ENCODE data around the gene SERPINE2.

Gene SERPINE2

DNA sequence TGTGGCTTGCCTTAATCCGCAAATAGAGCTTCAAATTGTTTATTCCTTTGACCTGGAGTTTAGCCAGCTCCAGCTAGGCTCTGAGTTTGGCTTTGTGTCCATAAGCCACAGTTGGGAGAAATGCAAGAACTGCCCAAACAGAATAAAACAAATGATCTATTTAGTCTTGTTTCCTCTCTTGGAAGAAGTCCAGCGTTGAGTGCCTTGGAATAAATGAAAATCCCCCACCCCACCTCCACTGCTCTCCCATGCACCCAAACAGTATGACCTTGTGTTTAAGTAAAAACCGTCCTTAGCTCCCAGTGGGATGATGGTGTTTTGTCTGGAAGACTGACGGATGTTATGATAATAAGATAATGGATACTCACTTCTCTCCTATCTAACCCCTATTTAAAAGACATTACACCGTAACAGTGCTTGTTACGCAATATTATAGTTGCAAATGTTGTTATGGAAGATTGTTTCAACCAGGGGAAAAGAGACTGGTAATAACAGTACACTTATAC is 3.2 kb upstream of the SERPINE2 start:
- DNase-seq, result no peak

DNA sequence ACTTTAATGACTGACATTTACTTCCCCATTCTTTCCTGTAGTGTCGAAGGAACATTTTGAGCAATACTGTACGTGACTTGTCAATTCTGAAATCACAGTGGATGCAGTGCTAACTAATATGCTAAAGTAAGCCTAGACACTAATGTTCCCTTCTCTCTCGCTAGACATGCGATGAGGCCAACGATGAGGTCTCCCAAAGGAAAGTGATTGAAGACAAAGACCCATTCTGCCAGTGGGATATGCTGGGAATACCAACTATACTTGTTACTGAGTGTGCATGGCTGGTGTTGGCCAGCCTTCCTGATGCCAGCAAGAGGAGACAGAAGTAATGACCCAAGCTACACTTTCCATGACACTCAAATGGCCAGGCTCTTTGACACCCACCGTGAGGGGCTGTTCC is 2.5 kb upstream of the SERPINE2 start:
- DNase-seq, result no peak

DNA sequence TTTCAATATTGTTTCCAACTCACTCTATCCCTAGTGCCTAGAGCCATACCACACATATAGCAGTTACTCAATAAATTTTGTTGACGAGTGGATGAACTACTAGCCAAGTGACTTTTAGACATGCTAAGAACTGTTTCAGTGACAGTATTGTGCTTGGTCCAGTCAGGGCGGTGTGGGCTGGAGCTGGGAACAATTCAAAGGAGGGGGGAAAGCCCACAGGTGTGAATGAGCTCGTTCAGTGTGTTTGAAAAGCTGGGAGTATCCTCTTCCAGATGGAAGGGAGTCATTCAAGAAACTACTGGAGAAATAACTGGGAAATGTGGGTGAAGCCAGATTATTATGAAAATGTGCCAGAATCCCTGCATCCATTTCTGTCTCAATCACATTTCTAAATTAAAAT is 1.7 kb upstream of the SERPINE2 start:
- DNase-seq, result no peak

DNA sequence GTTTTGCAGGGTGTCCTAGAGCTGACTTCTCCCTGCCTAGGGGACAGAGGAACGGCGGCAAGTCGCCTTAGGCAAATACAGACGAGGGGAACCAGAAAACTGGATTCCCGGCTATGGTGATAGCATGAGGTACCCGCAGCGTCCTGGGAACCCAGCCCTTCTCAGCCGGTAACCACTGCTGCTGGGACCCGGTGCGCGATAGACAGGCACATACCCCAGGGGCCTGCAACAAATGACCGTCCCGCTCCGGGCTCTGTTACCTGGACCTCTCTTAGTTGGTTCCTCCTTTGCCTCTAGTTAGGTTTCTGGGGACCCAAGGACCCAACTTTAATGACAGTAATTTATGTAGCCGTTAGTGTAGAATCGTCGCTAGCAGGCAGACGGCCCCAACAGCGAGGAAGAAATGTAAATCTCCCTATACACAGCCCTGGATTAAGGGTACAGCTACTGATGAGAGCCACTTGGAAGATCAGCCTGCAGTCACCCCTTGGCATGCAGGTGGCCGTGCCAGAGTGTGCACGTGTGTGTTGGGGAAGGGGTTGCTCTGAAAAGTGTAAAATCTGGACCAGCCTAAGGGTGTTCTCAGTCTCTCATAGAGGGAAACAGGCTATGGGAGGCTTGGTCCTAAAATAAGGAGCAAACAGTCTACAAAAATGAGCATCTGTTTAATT is 819 bp upstream of the SERPINE2 start:
- DNase-seq, result no peak

DNA sequence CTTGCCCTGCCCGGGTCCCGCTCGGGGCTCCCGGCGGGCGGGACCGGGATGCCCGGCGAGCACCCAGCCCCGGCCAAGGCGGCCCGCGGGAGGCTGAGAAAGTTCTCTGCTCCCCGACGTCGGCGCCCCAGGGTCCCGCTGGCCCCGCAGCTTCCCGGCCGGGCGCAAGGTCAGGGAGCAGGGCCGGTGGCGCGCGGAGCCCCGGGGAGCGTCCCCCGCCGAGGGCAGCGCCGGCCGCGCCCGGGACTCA is 331 bp downstream of the SERPINE2 start:
- no peak for DNase-seq

DNA sequence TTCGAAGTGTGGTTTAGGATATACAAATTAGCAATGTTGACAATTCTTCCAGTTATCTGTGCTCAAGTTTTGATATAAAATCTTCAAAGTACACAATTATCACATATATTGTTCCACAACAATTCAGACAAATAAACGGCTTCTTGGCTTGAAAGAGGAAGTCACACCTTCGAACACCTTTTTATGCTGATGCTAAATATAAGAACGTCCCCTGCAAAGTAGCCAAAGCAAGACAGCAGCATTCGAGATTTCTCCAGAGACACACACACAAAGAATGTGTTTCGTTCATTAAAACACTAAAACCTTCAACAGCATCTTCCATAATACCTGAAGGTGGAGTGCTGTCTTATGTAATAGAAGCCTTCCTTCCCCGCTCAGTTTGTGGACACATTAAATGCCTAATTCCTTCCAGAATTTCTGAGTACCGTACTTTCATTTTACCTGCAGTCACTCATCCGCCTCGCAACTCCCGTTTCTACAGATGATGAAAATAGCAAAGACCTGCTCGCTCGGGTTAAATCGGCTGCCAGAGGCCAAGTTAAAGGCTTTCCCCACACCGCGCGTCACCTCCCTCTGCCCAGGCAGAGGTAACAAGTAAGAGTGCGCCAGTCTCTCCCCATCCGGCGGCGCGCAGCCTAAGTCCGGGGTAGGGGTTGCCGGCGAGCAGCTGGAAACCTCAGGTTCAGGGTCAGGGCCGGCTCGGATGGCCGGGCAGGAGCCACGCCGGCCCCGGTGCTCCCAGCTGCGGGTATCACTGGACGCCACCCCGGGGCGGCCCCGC is 847 bp downstream of the SERPINE2 start:
- no peak for DNase-seq

DNA sequence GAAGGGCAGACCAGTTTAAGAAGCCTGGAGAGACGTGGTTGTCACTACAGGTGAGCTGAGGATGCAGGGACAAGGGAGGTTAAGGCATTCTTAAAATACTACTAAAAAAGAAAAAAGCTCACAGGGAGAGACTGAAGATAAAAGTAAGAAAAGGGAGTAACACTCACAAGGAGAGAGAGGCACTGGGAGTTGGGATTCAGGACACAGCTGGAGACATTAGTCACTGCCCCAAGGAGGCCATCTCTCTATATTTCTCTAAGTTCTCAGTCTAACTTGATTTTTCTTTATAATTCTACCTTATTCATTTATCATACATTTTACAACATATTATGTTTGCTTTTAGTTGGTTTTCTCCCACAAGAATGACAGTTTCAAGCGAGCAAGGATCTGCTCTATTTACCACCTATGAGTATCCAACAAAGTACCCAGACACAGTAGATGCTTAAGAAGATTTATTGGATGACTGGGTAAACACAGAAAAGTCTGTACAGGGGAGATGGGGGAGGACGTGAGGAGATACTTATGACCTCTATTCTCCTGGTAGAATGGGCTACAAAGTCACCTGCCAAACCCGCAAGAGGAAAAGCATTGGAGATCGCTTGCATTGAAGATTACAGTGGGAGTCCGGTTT is 2.2 kb downstream of the SERPINE2 start:
- DNase-seq, result no peak

DNA sequence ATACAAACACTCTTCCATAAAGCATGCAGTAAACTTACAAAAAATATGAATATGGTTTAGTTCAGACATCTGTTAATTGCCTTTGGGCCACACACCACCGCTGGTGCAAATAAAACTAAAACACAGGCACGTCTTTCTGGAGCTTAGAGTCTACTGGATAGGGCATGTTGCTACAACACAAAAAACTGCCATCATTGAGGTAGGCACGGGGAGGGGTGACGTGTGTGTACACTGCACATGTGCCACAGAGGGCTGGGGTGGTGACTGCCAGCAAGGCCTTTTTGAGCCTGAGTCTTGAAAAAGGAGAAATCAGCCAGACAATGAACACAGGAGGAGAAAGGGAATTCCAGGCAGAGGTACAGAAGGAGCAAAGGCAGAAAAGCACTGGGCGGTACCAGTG is 5.1 kb downstream of the SERPINE2 start:
- DNase-seq, result no peak

DNA sequence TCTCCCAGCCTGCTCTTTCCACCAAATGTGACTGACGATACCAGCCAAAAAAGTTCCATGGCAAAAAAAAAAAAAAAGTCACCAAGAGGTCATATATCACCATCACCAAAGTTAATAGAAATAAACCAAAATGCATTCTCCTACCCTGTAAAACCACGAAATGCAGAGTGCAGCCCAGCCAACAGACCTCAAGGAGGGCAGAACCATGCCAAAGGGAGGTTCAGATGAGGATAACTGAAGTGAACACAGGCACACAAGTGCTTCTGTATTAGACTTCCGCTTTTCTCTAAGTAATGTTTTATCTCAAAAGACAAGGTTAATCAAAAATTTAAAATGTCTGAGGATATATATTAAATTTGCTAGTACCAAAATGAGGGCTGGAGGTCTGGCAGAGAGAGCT is 5.5 kb downstream of the SERPINE2 start:
- no peak for DNase-seq

DNA sequence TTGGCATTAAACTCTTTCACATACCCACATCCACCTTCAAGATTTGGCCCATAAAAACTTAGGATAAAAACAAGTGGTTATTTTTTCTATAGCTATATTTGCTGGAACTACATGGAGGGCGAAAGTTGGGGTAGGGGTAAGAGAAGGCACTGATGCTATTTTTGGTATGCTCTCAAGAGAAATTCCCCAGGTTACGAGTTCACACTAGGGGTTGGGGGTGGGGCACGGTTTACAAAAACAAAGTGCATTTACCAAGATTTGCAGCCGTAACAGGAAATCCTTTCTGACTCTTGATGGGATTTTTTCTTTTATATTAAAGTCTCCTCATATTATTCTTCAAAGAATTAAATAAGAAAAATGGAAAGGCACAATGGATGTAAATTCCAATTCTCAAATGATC is 6.8 kb downstream of the SERPINE2 start:
- DNase-seq, result no peak

DNA sequence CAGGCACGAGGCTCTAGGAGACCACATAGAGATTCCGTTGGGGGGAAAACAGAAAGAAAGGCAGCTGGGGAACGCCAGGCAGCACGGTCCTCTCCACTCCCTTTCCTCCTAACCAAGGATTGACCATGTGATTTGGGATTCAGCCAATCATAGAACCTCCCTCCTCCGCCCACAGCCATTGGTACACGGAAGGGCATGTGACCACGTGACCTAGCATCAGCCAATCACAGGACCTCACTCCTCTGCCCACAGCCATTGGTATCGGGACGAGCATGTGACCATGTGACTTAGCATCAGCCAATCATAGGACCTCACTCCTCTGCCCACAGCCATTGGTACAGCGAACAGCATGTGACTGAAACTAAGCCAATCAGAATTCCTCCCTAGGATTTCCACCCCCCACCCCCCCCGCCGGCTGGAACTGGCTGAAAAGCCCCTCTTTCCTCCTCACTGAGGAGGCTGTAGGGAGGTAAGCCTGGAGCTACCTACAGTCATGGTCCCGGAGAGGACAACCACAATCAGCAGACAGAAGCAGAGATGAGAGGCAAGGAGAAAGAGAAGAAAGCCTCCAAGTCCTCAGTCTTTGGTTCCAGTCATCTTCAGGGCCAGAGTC is 7.6 kb downstream of the SERPINE2 start:
- no peak for DNase-seq

DNA sequence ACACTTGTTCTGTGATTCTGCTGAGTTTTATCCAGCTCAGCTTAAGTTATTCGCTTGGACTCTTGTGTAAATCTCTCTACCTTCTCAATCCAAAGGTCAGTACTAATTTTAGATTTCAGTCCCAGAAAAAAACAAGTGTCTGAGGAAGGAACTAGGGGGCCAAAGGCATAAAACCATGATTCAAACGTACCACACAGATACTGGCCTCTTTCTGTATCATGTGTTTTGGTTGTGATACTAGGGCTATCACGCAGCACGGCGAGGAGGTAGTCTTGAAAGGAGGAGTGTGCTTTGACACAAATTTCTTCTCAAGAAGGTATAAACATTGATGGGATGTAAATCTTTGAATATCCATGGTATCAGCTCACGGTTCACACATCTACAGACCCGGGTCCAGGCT is 8.3 kb downstream of the SERPINE2 start:
- no peak for DNase-seq

DNA sequence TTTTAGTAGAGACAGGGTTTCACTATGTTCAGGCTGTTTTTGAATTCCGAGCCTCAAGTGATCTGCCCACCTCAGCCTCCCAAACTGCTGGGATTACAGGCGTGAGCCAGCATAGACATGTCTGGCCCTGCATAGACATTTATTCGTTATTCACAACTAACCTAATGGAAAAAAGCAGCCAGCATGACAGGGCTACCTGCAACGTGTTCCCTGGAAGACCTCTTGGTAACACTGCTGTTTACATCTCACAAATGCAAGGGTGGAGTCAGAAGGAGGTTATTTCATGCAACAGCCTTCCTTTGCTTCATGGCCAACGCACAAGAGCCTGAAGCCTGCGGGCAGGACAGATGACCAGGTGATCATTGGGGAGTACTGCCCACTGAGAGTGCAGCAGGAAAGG is 9.2 kb downstream of the SERPINE2 start:
- DNase-seq, result no peak

DNA sequence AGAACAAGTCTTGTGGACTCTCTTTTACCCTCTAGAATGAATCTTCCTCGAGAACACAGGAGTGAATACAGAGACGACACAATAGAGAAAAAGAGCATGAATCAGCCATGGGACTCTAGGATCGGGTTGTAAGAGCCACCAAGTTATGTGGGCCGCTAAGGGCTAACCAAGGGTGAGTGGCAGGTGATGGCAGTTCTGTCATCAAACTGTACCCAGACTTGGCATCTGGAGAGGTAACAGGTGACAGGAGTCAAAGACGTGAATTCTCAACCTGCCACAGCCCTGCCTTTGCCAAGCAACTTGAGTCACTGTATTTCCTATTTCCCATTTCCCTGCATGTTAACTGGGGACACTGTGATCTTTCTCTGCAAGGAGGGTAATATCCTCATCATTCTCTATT is 11.2 kb downstream of the SERPINE2 start:
- DNase-seq, result no peak

DNA sequence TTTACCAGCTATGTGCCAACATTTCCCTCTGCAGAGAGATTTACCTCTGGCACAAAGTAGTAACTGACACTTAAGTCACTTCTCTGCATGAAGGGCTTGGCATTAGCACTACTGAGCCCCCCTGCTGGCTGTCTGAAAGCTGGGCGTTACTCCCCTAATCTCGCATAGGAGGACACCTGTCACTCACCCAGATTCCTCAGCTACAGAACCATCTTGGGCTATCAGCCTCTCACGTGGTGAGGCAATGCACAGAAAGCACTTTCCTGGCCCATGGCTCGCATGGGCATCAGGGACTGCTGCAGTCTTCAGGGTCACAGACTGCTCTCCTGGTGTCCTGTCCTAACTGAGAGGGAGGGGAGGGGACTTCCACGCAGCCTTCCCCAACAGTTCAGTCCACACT is 12.0 kb downstream of the SERPINE2 start:
- DNase-seq, result no peak

DNA sequence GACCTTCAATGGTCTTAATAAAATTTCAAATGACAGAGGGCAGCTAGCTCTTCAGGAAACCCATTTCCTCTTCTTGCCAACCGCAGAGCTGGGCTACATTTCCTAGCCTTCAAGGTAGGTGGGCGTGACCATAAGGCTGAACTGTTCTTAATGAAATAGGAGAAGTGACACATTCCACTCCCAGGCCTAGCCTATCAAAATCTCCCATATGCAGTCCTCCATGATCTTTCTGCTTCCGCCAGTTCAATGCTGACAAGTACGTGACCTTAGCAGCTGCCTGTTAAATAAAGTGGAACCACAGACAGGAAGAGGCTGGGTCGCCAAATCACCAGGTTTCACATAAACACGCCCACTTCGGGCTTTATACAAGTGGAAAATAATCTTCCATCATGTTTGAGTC is 13.2 kb downstream of the SERPINE2 start:
- no peak for DNase-seq

DNA sequence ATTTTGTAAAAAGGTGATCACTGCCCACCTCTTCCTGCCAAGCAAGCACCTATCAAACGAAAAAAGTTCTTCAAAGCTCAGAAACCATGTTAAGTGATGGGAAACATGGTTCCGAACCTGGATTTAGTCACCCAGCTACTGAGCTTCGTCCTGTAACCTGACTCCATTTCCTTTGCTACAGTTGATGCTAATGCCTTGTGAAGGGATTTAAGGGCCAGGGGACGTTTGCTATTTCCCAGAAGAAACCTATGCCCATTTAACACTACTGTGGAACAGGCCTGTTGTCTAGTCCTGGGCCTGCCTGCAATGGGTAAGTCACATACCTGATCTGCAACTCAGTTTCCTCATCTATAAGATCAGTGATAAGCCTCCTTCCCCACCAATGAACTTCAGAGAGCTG is 14.8 kb downstream of the SERPINE2 start:
- DNase-seq, result no peak

DNA sequence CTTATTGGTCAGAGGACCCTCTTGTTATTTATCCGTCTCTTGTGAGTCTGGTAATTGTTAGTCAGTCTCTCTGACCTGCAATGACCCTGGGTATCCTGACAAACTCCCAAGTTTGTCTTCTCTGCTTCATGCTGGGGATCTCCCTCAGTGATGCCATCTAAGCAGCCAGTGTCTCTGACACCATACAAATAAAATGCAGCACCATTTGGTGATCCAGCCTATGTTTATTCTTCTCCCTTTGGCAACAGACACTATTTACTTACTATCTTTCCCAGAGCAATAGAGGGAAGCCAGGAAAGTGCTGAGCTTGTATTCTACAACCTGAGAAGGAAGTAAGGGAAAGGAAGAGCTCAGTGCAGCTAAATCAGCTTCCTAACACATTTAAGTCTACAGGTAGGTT is 15.9 kb downstream of the SERPINE2 start:
- DNase-seq, result no peak

DNA sequence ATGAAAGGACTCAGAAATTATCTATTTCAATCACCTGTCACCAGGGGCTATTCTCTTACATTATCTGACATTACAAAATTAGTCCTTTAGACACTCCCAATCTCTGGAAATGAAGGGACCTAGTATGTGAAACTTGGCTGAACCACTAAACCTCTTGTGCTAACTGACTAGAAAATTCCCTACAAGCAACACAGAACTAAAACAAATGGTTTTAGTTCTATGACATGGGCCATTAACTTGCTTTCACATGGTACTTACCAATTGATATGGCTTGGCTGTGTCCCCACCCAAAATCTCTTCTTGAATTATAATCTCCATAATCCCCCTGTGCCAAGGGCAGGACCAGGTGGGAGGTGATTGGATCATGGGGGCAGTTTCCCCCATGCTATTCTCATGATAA is 16.6 kb downstream of the SERPINE2 start:
- no peak for DNase-seq

DNA sequence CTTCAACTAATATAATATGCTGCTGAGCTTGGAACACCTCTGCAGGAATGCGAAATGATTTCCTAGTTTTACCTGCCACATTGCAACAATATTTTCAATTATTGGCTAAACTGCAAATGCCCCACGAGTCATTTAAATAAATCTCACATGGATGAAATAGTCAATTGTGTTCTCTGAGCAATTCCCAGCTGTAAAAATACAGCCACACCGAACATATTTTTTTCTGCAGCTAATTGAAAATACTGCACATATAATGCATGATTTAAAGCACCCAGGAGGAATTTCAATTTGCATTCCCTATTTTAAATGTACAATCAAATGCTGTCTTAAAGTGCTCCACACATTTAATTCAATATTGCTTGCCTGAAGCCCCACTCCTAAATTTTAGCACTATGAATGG is 18.6 kb downstream of the SERPINE2 start:
- no peak for DNase-seq

DNA sequence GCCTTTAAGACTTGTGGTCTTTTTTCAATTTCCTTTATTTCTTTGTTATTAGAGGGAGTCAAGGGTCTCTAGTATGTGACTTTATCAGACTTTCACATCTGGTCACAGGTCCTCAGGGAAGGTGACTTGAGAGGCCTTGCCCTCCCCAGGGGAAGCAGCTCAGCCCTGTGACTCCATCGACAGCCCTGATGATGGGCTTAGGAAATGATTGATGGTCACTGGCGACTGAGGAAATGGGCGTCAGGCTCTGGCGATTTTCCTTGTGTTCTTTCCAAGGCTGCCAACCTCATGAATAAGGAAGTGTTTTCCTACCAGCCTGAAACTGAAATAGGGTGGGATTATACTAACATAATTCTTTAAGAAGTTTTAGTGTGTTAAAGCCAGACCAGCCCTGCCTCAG is 21.1 kb downstream of the SERPINE2 start:
- DNase-seq, result no peak

DNA sequence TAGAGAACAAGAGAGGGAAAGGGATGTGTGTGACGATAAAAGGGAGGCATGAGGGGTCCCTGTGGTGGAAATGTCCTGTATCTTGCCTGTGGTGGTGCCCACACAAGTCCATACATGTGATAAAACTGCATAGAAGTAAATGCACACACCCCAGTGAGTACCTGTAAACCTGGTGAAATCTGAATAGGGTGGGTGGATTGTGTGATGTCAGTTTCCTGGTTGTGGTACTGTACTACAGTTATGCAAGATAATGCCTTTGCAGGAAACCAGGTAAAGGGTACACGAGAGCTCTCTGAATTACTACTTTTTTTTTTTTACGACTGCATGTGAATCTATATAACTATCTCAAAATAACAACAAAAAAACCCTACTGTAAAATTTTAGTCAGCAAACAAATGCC is 22.1 kb downstream of the SERPINE2 start:
- DNase-seq, result no peak

DNA sequence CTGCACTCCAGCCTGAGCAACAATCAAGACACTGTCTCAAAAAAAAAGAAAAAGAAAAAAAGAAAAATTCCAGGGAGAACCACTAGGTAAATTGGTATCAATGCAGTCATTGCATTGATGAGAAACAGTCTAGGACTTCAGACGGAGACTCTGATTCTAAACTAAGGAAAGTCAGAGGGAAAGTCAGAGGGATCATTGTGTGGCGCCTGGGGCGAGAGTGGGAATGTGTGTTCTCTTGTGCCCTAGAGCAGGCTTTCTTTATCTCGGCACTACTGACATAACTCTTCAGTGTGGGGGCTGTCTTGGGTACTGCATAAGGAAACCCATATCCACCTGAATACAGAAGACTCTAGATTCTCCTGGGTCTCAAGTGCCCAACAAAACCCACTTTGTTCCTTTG is 24.8 kb downstream of the SERPINE2 start:
- no peak for DNase-seq

DNA sequence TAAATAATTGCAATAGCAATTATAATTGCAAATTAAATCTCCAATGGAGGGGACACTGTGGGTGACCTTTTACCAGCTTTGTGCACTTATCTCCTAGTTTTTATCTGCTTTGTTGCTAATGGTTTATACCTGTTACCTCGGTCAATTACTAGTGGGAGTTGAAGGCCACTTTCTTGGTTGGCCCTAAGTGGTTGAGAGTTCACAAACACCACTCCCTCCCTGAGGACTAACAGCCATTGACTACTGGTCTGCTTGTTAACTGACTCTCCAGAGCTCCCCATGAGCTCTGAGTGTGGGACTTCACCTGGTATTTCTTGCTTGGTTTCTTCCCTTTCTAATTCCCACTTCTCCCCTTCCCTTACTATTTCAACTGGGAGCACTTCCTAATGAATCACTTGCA is 27.2 kb downstream of the SERPINE2 start:
- no peak for DNase-seq

Measured in NCI-H2107 (cell line).